Cardiac muscle cell (in vitro differentiated cells and primary cell): ENCODE results near the gene SLC25A39. TPM values are rescaled to one million over a fixed set of nuclear protein-coding genes. Genes with fewer than 3 reads are reported as not detected.

Experiments used
- DNase-seq, 2 donors: peaks; one replicate each; pipeline versions ENCODE4 v3.0.0 to v3.0.0-alpha.2; 2010 to 2017; ENCODE audit warnings: low read depth in 1 of 2, low spot score in 1 of 2
- H3K27ac ChIP-seq: fragments of 200-600 bp; sonication (generic); 2 replicates; pipeline ENCODE4 v1.5.1; 2016
- H3K27me3 ChIP-seq: fragments of 200-600 bp; sonication (generic); 2 replicates; pipeline ENCODE4 v1.6.0; 2016; ENCODE audit warnings: control low read depth
- H3K36me3 ChIP-seq: fragments of 200-600 bp; sonication (generic); 2 replicates; pipeline ENCODE4 v1.5.1; 2016; ENCODE audit warnings: control low read depth
- H3K4me1 ChIP-seq: fragments of 200-600 bp; sonication (generic); 2 replicates; pipeline ENCODE4 v1.8.1; 2017; ENCODE audit warnings: low read depth, mild to moderate bottlenecking, mixed run types
- H3K4me3 ChIP-seq: fragments of 200-600 bp; sonication (generic); 2 replicates; pipeline ENCODE4 v1.5.1; 2016; ENCODE audit warnings: mild to moderate bottlenecking
- H3K9me3 ChIP-seq: fragments of 200-600 bp; sonication (generic); 2 replicates; pipeline ENCODE4 v1.5.1; 2017; ENCODE audit warnings: low read depth, mild to moderate bottlenecking, control low read depth
- polyA plus RNA-seq: library from polyadenylated mRNA; unstranded; fragments of >200 nt; fragmentation: Nextera tagmentation; extraction: Ambion mirVana; gene quantifications from 2 replicates; pipeline ENCODE4 v1.2.1, GENCODE V29; 2016
- total RNA-seq: library from RNA; depleted of rRNA; stranded (reverse); fragments of >200 nt; gene quantifications from 2 replicates; pipeline ENCODE4 v1.2.3, GENCODE V29; 2016
- TF ChIP-seq, protein P1 (sequence below): IDR thresholded peaks from 2 replicates; pipeline ENCODE4 v1.5.1; 2012; ENCODE audit warnings: low read depth, mild to moderate bottlenecking, low read length

The SLC25A39 gene
- total and polyA plus RNA-seq, 2 experiments from 2014 or later, result 228 to 284 TPM

DNA sequence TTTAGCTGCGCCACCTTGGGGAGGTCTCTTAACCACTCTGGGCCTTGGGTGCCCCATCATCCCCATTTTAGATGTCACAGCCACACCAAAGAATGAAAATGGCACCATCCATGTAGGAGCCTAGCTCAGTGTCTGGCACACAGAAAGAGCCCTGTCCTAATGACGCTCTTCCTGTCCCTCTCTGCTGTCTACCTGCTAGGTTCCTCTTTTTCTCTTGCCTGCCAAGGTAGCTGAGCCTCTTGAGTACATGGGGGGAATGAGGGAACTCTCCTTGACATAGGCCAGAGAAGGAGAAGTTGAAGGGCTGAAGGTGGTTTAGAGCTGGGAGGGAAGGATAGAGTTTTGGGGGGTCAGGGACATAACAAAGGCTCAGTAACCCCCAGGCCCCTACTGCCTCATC, 14.4 kb downstream of the SLC25A39 start:
- DNase-seq, result no peak
- H3K27me3 ChIP-seq, result peaks cover 31% of the 10 kb centered on the region
- peaks cover 7% of the 10 kb centered on the region for H3K4me1 ChIP-seq
- TF ChIP-seq, protein P1, sequence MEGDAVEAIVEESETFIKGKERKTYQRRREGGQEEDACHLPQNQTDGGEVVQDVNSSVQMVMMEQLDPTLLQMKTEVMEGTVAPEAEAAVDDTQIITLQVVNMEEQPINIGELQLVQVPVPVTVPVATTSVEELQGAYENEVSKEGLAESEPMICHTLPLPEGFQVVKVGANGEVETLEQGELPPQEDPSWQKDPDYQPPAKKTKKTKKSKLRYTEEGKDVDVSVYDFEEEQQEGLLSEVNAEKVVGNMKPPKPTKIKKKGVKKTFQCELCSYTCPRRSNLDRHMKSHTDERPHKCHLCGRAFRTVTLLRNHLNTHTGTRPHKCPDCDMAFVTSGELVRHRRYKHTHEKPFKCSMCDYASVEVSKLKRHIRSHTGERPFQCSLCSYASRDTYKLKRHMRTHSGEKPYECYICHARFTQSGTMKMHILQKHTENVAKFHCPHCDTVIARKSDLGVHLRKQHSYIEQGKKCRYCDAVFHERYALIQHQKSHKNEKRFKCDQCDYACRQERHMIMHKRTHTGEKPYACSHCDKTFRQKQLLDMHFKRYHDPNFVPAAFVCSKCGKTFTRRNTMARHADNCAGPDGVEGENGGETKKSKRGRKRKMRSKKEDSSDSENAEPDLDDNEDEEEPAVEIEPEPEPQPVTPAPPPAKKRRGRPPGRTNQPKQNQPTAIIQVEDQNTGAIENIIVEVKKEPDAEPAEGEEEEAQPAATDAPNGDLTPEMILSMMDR, result no peak
- no peaks in the 10 kb centered on the region for H3K9me3 ChIP-seq
- no peak overlapping the region for H3K4me3 ChIP-seq
- H3K36me3 ChIP-seq, result no peaks in the 10 kb centered on the region
- no peak overlapping the region for H3K27ac ChIP-seq

DNA sequence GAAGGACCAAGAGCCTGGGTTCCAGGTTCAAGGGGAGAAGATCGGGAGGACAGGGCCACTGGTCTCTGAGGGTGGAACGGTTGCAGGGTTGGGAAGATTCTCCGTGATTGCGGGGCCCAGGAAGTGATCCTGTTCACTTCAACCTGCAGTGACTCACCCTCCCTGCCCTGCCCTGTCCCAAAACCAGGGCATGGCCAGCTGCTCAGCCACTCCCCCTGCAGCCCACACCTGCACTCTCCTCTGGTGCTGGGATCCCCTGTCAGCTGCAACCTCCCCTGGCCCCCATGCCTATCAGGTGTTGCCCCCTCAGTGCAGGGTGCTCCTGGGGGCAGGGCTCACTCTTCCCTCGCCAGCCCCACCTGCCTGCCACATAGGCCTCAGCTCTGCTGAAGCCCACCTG, 15.2 kb downstream of the SLC25A39 start:
- Histone ChIP-seq H3K4me3 (no peak overlapping the region), H3K36me3 (no peaks in the 10 kb centered on the region), H3K4me1 (peaks cover 7% of the 10 kb centered on the region), H3K27ac (no peak overlapping the region), H3K27me3 (peaks cover 24% of the 10 kb centered on the region), H3K9me3 (no peaks in the 10 kb centered on the region)
- TF ChIP-seq, protein P1, result no peak
- DNase-seq, result no peak

DNA sequence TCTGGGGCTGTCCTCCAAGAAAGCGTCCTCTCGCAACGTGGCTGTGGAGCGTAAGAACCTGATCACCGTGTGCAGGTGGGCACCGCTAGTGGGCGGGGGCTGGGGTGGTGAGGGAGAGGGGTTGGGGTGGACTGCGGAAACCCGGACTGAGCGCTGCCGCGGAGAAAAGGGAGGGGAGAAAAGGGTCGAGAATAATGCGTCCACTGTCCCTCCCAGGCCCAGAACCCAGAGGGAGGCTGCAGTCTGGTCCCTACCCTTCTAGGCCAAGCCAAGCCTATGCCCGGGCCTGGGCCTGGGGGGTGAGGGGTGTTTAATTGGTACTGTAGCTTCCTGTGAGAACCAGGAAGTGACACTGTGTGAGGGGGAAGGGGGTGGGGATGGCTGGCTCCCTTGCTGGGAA, 15.8 kb downstream of the SLC25A39 start:
- H3K36me3 ChIP-seq, result no peaks in the 10 kb centered on the region
- no peaks in the 10 kb centered on the region for H3K9me3 ChIP-seq
- peaks cover 18% of the 10 kb centered on the region for H3K27me3 ChIP-seq
- no peak overlapping the region for H3K27ac ChIP-seq
- H3K4me1 ChIP-seq, result peaks cover 7% of the 10 kb centered on the region
- no peak for DNase-seq
- TF ChIP-seq, protein P1, result no peak
- H3K4me3 ChIP-seq, result no peak overlapping the region

DNA sequence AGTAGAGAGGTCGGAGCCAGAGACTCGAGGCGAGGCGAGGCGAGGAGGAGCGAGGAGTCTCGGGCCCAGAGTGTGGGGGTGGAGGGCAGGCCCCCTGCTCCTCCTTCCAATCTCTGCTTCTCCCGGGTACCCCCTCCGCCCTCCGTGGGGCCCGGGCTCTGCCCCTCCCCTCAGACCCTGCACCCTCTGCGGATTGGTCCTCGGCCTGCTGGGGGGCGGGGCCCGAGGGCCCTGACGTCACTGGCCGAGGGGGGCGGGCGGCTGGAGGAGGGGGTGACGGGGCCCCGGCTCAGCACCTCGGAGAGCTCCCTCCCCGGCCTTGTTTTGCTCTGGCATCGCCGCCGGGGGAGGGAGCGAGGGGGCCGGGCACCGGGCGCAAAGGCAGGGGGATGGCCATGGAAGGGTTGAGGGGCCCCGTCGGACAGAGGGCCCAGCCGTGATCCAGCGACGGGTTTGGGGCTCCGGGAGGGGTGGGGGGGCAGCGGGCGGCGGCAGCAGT, 16.3 kb downstream of the SLC25A39 start, which contains the start of gene RUNDC3A:
Gene RUNDC3A (plus strand): TSS at position 282 of the 499 bp plus-strand sequence. CDS start 232 bp downstream, outside the sequence.
- Histone ChIP-seq H3K27me3 (peaks cover 15% of the 10 kb centered on the region), H3K4me3 (peak within 1 kb of the TSS; percentile 33), H3K4me1 (peaks cover 7% of the 10 kb centered on the region), H3K36me3 (no peaks in the 10 kb centered on the region), H3K9me3 (no peaks in the 10 kb centered on the region), H3K27ac (no peak within 1 kb of the TSS)
- peak; percentile 88 to 94 for DNase-seq
- TF ChIP-seq, protein P1, result no peak

DNA sequence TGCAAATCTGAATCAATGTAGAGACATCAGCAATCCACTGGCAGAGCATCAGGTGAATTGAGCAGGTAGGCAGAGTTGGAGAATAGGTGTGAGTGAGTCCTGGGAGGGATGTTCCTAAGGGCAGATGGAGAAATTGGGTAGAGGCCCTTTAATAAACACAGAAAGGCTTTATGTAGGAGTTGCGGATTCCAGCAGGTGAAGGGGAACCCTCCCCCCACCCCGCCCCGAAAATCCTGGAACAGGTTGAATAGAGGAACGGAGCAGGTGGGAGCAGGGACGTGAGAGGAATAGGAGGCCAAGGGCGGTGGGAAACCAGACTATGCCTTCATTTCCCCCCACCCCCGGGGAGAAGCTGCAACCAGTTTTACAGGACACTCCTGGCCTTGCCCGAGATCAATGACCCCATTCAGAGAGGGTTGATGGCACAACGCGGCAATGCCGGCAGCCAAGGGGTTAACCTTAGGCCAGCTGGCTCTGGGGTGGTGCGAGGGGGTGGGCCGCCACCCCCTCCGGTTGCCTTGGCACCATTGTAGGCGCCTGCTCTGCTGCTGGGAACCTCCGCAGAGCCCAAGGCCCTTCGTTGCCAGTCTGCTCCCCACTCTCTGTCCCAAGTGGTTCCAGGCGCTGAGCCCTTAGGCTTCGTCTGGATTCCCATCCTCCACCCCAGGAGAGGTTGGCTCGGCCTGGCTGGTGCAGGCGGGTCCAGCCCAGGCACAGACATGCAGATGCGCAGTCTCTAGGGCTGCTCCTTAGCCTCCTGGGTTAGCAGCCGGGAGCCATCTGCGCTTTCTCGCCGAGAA, 17.0 kb downstream of the SLC25A39 start:
- Histone ChIP-seq H3K27me3 (peaks cover 10% of the 10 kb centered on the region), H3K4me1 (peaks cover 7% of the 10 kb centered on the region), H3K4me3 (peak overlapping the region; percentile 33), H3K36me3 (no peaks in the 10 kb centered on the region), H3K9me3 (no peaks in the 10 kb centered on the region), H3K27ac (no peak overlapping the region)
- peak; percentile 67 to 85 for DNase-seq
- TF ChIP-seq, protein P1, result no peak
